Measurements from ENCODE around the gene NFXL1.

- TF ChIP-seq, protein P1, sequence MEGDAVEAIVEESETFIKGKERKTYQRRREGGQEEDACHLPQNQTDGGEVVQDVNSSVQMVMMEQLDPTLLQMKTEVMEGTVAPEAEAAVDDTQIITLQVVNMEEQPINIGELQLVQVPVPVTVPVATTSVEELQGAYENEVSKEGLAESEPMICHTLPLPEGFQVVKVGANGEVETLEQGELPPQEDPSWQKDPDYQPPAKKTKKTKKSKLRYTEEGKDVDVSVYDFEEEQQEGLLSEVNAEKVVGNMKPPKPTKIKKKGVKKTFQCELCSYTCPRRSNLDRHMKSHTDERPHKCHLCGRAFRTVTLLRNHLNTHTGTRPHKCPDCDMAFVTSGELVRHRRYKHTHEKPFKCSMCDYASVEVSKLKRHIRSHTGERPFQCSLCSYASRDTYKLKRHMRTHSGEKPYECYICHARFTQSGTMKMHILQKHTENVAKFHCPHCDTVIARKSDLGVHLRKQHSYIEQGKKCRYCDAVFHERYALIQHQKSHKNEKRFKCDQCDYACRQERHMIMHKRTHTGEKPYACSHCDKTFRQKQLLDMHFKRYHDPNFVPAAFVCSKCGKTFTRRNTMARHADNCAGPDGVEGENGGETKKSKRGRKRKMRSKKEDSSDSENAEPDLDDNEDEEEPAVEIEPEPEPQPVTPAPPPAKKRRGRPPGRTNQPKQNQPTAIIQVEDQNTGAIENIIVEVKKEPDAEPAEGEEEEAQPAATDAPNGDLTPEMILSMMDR (IDR thresholded peaks at IDR 0.05) = no peak
- no peak for TF ChIP-seq POLR2A (IDR thresholded peaks at IDR 0.05)
Measured at GRCh38 chr4:47954245-47954644, 39.9 kb upstream of the NFXL1 start.

All from adrenal gland (tissue), 5 donors.